MCF 10A (cell line): Measurements from ENCODE around the gene CNPY1. TPM values are rescaled to one million over a fixed set of nuclear protein-coding genes. Genes with fewer than 3 reads are reported as not detected.

Experiments used
- BruUV-seq: library from RNA; stranded (reverse); fragments of 400-500 nt; replicated peaks from 2 replicates; lab custom pipeline; 2021; lab: Mats Ljungman, UMichigan
- CTCF ChIA-PET: fragments of 300-600 bp; sonication (Branson Sonifier 250); formaldehyde crosslinking; extraction: SDS; loops from one replicate; lab custom pipeline; 2021; ENCODE audit warnings: antibody characterized with exemption, inconsistent platforms; lab: Yijun Ruan, JAX
- POLR2A ChIA-PET: fragments of 300-600, 350-650 bp; sonication (Branson Sonifier 250); formaldehyde crosslinking; extraction: SDS; loops from one replicate; lab custom pipeline; 2020; ENCODE audit warnings: antibody characterized with exemption, inconsistent platforms; lab: Yijun Ruan, JAX
- DNase-seq: peaks from one replicate; pipeline ENCODE4 v3.0.0-alpha.2; 2018; ENCODE audit not compliant: unreplicated experiment
- H3K27ac Mint-ChIP-seq: one replicate; pipeline ENCODE4 v1.8.0; 2022; ENCODE audit warnings: mild to moderate bottlenecking, low read depth, mixed read lengths; ENCODE audit not compliant: unreplicated experiment
- H3K27me3 Mint-ChIP-seq: one replicate; pipeline ENCODE4 v1.8.0; 2022; ENCODE audit warnings: mixed read lengths; ENCODE audit not compliant: insufficient read depth, unreplicated experiment
- H3K36me3 Mint-ChIP-seq: one replicate; pipeline ENCODE4 v1.8.0; 2022; ENCODE audit warnings: mild to moderate bottlenecking, moderate library complexity, mixed read lengths; ENCODE audit not compliant: insufficient read depth, unreplicated experiment
- H3K4me1 Mint-ChIP-seq: one replicate; pipeline ENCODE4 v1.8.0; 2022; ENCODE audit warnings: mixed read lengths; ENCODE audit not compliant: insufficient read depth, unreplicated experiment
- H3K4me3 Mint-ChIP-seq: one replicate; pipeline ENCODE4 v1.8.0; 2022; ENCODE audit warnings: mild to moderate bottlenecking, moderate library complexity, mixed read lengths; ENCODE audit not compliant: unreplicated experiment
- H3K9me3 Mint-ChIP-seq: one replicate; pipeline ENCODE4 v1.8.0; 2022; ENCODE audit warnings: mixed read lengths; ENCODE audit not compliant: unreplicated experiment
- CTCF ChIP-seq: fragments of 200-600 bp; IDR thresholded peaks from one replicate; pipeline ENCODE4 v1.8.0; 2022; ENCODE audit warnings: antibody characterized with exemption, mild to moderate bottlenecking; ENCODE audit not compliant: unreplicated experiment
- intact Hi-C: fragments of 100-400 bp; cut with micrococcal nuclease; formaldehyde crosslinking; loops from 2 replicates; pipeline ENCODE4 v1.14.1; 2022
- total RNA-seq: library from RNA; stranded (reverse); gene quantifications from 2 replicates; pipeline ENCODE4 v1.2.3, GENCODE V29; 2022

Gene CNPY1
- total RNA-seq, 1 experiment from 2014 or later: not detected

GRCh38 chr7:155533120-155533826 lies 13.1 kb downstream of the CNPY1 start:
- Mint-ChIP-seq H3K27ac (no peak overlapping the region), H3K36me3 (no peaks in the 10 kb centered on the region), H3K4me1 (no peaks in the 10 kb centered on the region), H3K4me3 (no peak overlapping the region), H3K27me3 (peaks cover 73% of the 10 kb centered on the region), H3K9me3 (no peaks in the 10 kb centered on the region)
- no peak for DNase-seq
- ChIA-PET CTCF (interaction anchor here (0.6 kb wide), 1 partner anchor 66 kb away, joined by 4 read pairs; no protein-coding TSS in a partner anchor), POLR2A (no interaction called here)
- no peak for TF ChIP-seq CTCF
- intact Hi-C loops: no loop called here
- BruUV-seq: no TSS peak

GRCh38 chr7:155532792-155533119 lies 13.6 kb downstream of the CNPY1 start:
- BruUV-seq: no TSS peak
- no peak for TF ChIP-seq CTCF
- H3K4me1 Mint-ChIP-seq: no peaks in the 10 kb centered on the region
- ChIA-PET CTCF (no interaction called here), POLR2A (no interaction called here)
- H3K36me3 Mint-ChIP-seq: no peaks in the 10 kb centered on the region
- H3K27ac Mint-ChIP-seq: no peak overlapping the region
- no peak overlapping the region for H3K4me3 Mint-ChIP-seq
- intact Hi-C loops: no loop called here
- H3K27me3 Mint-ChIP-seq: peaks cover 73% of the 10 kb centered on the region
- H3K9me3 Mint-ChIP-seq: no peaks in the 10 kb centered on the region
- no peak for DNase-seq

- H3K36me3 Mint-ChIP-seq: no peaks in the 10 kb centered on the region
- BruUV-seq: no TSS peak
- no peak overlapping the region for H3K4me3 Mint-ChIP-seq
- no peak for TF ChIP-seq CTCF
- H3K27me3 Mint-ChIP-seq: peaks cover 71% of the 10 kb centered on the region
- no peaks in the 10 kb centered on the region for H3K4me1 Mint-ChIP-seq
- POLR2A ChIA-PET: interaction anchor here (0.6 kb wide), 1 partner anchor 616 kb away, joined by 3 read pairs; no protein-coding TSS in a partner anchor
- intact Hi-C loops: no loop called here
- no peak overlapping the region for H3K27ac Mint-ChIP-seq
- no peaks in the 10 kb centered on the region for H3K9me3 Mint-ChIP-seq
- no peak for DNase-seq
- CTCF ChIA-PET: interaction anchor here (0.6 to 0.8 kb wide), 2 partner anchors 120 to 151 kb away, joined by 3 read pairs; no protein-coding TSS in a partner anchor
Measured at GRCh38 chr7:155531681-155532080, 14.7 kb downstream of the CNPY1 start.

- Mint-ChIP-seq H3K27me3 (peaks cover 71% of the 10 kb centered on the region), H3K9me3 (no peaks in the 10 kb centered on the region), H3K4me3 (no peak overlapping the region), H3K4me1 (no peaks in the 10 kb centered on the region), H3K27ac (no peak overlapping the region), H3K36me3 (no peaks in the 10 kb centered on the region)
- TF ChIP-seq CTCF: no peak
- POLR2A ChIA-PET: no interaction called here
- DNase-seq: no peak
- CTCF ChIA-PET: no interaction called here
- BruUV-seq: no TSS peak
- intact Hi-C loops: no loop called here
Measured at GRCh38 chr7:155530601-155531000, 15.8 kb downstream of the CNPY1 start.
